Measurements from ENCODE around the gene FBXW5. TPM values are rescaled to one million over a fixed set of nuclear protein-coding genes. Genes with fewer than 3 reads are reported as not detected.
A peak's percentile ranks its signal among the peaks of the same experiment; 100 is the strongest.

The FBXW5 gene
- total RNA-seq, 1 experiment from 2014 or later, result 62.2 TPM

- Histone ChIP-seq H4K20me1 (ENCODE audit: control insufficient read depth, insufficient read depth, insufficient read length) (no peaks in the 10 kb centered on the region), H3K27ac (ENCODE audit: insufficient read length, low read depth, low read length) (no peak overlapping the region), H3K14ac (ENCODE audit: insufficient read depth, low read length) (no peak overlapping the region), H3K79me1 (ENCODE audit: insufficient read depth, low read depth, low read length, poor library complexity, severe bottlenecking) (no peaks in the 10 kb centered on the region), H2BK120ac (ENCODE audit: low read depth, low read length, poor library complexity, severe bottlenecking) (no peak overlapping the region), H2BK5ac (ENCODE audit: insufficient read length, low read length) (no peak overlapping the region), H3K4me1 (ENCODE audit: insufficient read depth, low read length) (no peaks in the 10 kb centered on the region), H3K56ac (ENCODE audit: insufficient read length, low read depth, low read length) (no peak overlapping the region), H3K4ac (ENCODE audit: low read depth, low read length) (no peak overlapping the region), H3K23ac (ENCODE audit: insufficient read length, low read depth, low read length) (no peak overlapping the region), H3K9me3 (ENCODE audit: control insufficient read depth, low read depth, low read length) (no peaks in the 10 kb centered on the region), H2AK5ac (ENCODE audit: insufficient read length, low read length) (no peak overlapping the region), H3K18ac (ENCODE audit: insufficient read length, low read depth, low read length) (no peak overlapping the region), H3T11ph (ENCODE audit: low read length) (no peak overlapping the region), H3K23me2 (ENCODE audit: insufficient read length, low read depth, low read length, poor library complexity, severe bottlenecking) (peaks cover 6% of the 10 kb centered on the region), H3K79me2 (ENCODE audit: insufficient read depth, low read length) (no peaks in the 10 kb centered on the region), H3K9ac (ENCODE audit: extremely low read depth, insufficient read length, low read length) (peak overlapping the region; percentile 40), H2BK15ac (ENCODE audit: low read depth, low read length) (no peak overlapping the region), H3K27me3 (ENCODE audit: insufficient read depth, low read length) (no peaks in the 10 kb centered on the region), H4K91ac (ENCODE audit: insufficient read length, low read depth, low read length) (no peak overlapping the region), H3K4me2 (ENCODE audit: insufficient read depth, insufficient read length, low read length) (peak overlapping the region; percentile 66), H4K8ac (replicated peaks; ENCODE audit: insufficient read length, low read depth, low read length) (no peak overlapping the region), H4K5ac (ENCODE audit: insufficient read length, low read depth, low read length) (no peak overlapping the region), H2AFZ (ENCODE audit: low read length) (no peak overlapping the region), H2BK20ac (ENCODE audit: low read depth, low read length, poor library complexity, severe bottlenecking) (no peak overlapping the region), H2BK12ac (ENCODE audit: insufficient read length, low read depth, low read length) (no peak overlapping the region)
- Mint-ChIP-seq H3K9me3 (peaks cover 9 to 10% of the 10 kb centered on the region in 2 experiments; a peak in 3 of 5 replicates), H3K4me1 (peaks cover 10 to 12% of the 10 kb centered on the region in 2 experiments), H3K4me3 (peak overlapping the region; percentile 81 to 89), H3K36me3 (ENCODE audit: insufficient read depth in 1 of 3, low read depth in 3 of 3) (peaks cover 2 to 8% (median 2%) of the 10 kb centered on the region in 3 experiments; a peak in 5 of 7 replicates), H3K27me3 (ENCODE audit: low read depth) (peaks cover 26% of the 10 kb centered on the region), H3K27ac (no peak overlapping the region)
- no peak for DNase-seq
- TF ChIP-seq CTCF (conservative IDR thresholded peaks at IDR 0.05), result no peak
- no CpG with 5 or more reads among the region's 18 CpGs for WGBS (ENCODE audit: extremely low coverage, insufficient read length, low lambda C conversion rate)
Observed at GRCh38 chr9:136992819-136993369, 48.4 kb upstream of the FBXW5 start.
